ENCODE data around the gene APMAP.
A peak's percentile ranks its signal among the peaks of the same experiment; 100 is the strongest.

The APMAP gene

GRCh38 chr20:24986436-24987015 is 6.0 kb downstream of the APMAP start:
- no peak for DNase-seq

DNA sequence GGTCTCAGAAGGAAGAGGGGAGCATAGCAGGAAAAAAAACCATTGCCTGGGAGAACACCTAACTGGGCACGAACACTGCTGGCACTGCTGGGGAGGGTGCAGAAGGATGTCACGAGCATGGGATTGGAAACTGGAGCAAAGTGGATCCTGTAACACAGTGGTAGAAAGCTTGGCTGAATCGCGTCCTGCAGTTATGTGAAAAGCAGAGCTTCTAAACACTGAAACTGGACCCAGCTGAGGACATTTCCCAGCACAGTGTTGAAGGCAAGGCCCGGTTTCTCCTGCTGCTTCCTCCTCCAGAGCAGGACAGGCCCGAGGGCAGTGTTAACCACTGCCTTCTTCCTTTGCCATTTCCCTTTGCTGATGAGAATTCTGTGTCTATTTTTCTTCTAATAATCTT is 6.7 kb downstream of the APMAP start:
- DNase-seq: no peak

DNA sequence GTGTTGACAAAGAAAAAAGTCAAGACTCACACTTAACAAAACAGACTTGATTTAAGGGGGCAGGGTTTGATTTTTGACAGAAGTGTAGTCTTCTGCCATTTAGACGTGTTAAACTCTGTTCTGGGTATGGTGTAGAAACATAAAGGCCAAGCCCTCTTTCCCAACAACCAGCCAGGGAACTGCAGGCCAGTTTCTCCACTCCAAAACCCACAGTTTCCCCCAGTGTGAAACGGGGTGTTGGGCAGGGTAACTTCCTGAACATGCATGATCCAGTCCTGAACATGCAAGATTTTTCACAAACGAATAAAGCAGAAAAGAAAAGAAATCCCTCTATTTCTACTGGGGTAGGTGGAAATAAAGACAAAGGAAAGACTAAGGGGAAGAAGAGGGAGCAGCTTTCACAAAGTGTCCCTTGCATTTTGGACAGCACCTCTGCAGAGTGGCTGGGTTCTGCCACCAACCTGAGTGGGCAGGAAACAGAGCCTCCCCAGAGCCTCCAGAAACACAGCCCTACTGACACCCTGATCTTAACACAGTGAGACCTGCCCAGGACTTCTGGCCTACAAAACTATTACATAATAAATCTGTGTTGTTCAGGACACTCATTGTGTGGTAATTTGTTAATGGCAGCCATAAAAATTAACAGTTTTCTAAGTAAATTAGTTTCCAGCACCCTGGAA is 7.5 kb downstream of the APMAP start:
- no peak for DNase-seq

DNA sequence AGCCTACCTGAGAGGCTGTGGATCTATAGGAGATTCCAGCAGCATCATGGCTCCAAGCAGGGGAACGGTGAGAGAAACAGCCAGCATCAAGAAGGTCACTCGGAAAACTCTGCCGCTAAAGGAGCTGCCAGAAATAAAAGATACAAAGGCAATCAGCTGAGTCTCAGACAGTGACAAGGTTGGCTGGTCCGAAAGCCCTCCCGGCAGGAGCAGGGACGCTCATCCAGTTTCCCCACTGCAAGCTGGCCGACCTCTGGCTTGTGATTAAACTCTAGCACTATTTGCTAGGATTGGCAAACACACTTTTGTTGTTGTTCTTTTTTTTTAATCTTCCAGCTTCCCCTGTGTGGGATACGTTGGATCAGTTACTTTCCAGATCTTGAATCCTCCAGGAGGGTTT is 8.7 kb downstream of the APMAP start:
- no peak for DNase-seq

- peak; percentile 19 for DNase-seq
These were observed 10.8 kb downstream of the APMAP start for GRCh38 chr20:24981790-24982189.

DNA sequence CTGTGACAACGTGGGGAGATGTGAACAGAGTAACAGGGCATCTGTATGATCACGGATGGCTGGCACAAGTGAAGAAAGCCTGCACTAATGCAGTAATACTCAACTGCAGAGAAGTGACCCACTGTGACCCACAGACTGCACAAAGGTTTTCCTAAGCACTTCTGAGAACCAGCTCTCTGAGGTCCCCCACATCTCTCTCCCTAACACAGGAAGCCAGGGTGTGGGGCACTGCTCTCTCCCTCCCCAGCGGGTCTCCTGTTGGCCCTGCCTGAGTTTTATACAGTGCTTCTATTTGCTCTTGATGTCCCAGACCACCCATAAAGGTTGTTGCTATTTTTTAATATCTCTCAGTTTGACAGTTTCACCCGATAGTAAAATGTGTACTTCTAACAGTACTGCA is 11.3 kb downstream of the APMAP start:
- DNase-seq: no peak

- DNase-seq: no peak
These were observed 12.1 kb downstream of the APMAP start for GRCh38 chr20:24980291-24981053.

DNA sequence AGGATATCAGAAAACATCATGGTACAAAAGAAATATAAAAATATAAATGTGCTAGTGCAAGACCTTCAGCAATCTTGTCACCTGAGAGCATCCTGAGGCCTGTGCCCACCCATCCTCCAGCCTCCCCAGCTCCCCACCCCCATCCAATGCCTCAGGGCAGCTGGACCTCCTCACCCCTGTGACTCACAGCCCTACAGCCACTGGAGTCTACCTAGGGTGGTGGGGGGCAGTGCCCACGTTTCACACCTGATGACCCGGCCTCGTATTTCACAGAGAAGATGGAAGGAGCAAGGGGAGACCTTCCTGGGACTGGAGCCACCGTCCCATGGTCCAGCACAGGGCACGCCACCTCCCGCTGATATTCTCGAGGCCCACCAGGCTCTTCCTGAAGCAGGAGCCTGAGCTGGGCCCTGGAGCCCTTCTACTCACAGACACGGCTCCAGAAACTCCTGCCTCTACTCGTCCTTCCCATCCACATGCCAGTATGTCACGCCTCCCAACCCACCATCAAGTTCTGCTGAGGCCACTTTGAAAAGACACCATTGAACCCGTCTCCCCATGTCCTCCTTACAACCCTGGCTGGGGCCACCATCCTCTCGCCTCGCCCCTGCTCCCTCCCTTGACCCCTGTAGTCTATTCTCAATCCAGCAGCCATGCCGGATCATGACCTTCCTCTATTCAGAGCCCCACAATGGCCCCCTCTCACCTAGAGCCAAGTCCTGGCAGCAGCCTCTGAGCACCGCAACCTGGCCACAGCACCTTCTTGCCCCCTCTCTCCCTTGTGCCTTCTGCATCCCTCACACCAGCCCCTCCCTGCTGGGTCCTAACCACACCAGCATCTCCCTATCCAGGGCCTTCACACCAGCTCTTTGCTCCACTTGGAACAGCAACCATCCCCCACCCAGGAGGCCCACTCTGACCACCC is 13.3 kb downstream of the APMAP start:
- no peak for DNase-seq

DNA sequence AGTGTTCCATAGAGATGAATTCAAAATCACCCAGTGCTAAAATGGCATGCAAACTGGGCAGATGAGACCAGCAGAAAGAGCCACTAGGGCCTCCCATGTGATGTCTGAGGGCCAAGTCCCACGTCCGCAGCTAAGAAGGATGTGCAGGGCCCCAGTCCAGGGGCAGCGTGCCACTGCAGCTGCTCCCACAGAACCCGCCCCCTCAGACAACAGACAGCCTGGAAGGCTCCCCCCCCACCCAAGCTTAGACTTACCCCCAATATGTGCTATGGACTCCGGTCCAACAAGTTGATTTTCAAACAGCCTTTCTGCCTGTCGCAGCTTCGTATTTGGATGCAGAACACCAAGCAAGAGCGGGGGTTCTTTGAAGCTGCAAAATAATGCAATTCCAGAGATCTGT is 14.0 kb downstream of the APMAP start:
- no peak for DNase-seq

DNA sequence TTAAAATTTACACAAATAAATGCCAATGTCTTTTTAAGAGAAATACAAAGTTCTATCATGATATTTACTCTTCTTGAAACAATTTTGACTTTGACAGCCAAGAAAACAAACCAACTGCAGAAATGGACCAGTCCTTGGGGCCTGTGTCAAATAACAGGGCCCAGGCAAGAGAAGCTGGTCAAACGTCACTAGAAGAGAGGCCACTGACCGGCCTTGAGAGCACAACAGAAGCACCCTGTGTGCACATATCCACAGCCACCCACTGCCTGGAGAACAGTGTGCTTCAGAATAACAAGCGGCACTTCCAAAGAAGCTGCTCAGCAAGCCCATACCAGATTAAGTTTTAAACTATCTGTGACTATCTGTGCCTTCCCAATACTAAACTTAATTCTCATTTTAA is 14.8 kb downstream of the APMAP start:
- no peak for DNase-seq

DNA sequence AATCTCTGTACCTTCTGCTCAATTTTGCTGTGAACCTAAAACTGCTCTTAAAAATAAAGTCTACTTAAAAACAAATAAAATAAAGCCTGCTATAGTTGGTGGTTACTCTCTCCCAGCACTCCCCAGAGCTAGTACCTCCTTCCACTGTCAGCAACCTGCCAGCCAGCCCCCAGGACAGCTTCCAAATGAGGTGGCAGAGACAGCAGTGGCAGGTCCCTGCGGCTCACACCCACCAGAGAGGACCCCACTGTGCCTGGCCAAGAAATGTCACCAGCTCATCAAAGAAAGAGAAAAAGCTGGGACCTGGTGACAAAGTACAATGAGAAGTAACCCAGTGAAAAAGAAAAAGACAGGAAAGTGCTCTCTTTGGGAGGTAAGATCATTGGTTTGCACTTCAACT is 15.2 kb downstream of the APMAP start:
- no peak for DNase-seq

- DNase-seq: no peak
These were observed 20.2 kb downstream of the APMAP start for GRCh38 chr20:24972341-24972740.

GRCh38 chr20:24971376-24972101 is 21.0 kb downstream of the APMAP start:
- DNase-seq: no peak

- no peak for DNase-seq
These were observed 21.8 kb downstream of the APMAP start for GRCh38 chr20:24970754-24971153.

DNA sequence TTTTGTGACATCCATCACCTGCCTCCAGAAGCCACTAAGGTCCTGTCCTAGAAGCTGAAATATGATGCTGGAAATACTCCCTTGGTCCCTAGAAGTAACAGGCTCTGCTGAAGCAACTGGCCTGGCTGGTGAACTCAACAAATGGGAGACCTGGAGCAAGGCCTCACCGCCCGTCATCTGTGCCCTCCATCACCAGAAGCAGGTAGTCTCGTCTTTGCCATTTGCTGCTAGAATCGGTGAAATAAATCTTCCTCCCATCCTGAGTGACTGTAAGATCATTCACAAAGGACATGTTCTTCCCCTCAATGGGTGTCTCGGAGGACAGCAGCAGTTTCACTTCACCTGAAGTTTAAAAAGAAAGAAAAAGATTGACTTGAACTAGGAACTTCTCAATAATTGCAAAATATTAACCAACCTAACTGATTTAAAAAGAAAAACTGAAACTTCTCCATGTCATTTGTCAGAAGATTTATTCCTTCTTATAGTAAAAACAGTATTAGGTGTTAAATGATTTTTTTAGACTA is 22.5 kb downstream of the APMAP start:
- DNase-seq: no peak

DNA sequence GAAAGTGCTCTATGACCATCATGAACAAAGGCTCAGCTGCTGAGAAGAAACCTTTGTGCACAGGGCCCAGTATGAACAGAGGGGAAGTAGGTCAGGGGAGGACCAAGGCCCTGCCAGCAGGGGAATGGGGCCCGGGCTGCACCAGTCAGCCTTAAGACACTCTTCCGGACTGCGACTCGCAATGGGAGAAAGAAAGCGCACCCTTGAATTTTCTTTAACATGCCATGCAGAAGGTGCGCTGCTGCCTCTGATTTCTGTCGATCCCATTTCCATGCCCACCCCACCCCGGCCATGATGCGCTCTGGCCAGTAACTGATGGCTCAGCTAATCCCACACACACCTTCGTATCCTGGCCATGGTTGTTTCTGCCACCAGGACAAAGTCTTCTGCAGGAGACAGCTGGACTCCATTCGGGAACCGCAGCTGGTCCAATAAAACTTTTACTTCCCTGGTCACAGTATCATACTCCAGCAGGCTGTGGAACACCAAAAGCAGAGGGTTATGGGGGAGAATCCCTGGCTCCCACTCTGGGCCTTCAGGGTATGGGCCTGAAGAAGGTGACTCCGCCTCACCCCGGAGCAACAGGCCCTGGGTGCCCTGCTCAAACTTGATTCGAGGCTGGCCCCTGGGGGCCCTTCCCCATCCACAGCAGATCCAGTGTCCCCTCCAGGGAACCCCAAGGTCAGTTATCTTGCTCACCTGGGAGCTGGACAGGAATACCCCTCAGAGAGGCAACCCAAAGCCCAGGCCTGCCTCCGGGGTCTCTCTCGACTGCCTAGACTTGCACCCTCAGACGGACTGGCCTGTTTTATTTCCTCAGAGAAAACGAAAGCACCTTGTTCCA is 23.1 kb downstream of the APMAP start:
- no peak for DNase-seq

DNA sequence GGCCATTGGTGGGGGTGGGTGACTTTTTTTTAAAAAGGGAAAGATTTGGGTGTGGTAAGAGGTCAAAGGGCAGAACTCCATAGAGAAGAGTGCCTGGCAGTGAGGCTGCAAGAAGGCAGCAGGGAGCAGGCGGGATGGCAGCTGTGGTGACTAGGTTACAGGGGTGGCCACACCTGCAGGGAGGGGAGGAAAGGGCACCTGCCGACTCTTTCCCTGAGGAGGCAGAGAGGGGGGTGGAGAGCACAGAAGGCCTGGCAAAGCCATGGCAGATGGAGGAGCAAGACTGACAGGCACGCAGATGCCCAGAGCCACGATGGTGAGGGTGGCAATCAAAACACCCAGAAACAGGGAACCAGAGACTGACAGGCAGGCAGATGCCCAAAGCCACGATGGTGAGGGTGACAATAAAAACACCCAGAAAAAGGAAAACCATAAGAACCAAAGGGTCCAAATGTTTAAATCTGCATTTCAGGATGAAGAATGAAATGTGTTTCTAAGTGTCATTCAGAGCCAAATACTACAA is 24.2 kb downstream of the APMAP start:
- no peak for DNase-seq

- no peak for DNase-seq
These were observed 26.1 kb downstream of the APMAP start for GRCh38 chr20:24966317-24967012.

GRCh38 chr20:24965065-24965919 is 27.3 kb downstream of the APMAP start:
- DNase-seq: no peak

- DNase-seq: no peak
These were observed 28.1 kb downstream of the APMAP start for GRCh38 chr20:24964506-24964840.
